Stomach (tissue), 4 donors: ENCODE measurements around the gene ENTPD2.
A peak's percentile ranks its signal among the peaks of the same experiment; 100 is the strongest.
"Not testable (repeated sequence)": the region's sequence is repeated elsewhere in the genome, so short reads cannot be mapped to it uniquely, and the experiment has no call there.

Experiments used
- CTCF ChIP-seq, 7 experiments: fragments of 450-650 bp in 4 of 7; fragments of 200-600 bp in 3 of 7; sonication (generic) in 3 of 7; IDR thresholded peaks; one replicate each; pipeline ENCODE4 v1.5.1; 2016 to 2019; ENCODE audit warnings: antibody characterized with exemption in 7 of 7, control low read depth in 2 of 7, mild to moderate bottlenecking in 1 of 7
- EP300 ChIP-seq: sonication (generic); formaldehyde crosslinking; IDR thresholded peaks from one replicate; pipeline ENCODE4 v1.6.1; 2017; ENCODE audit warnings: antibody characterized with exemption
- POLR2A ChIP-seq, 4 donors: fragments of 450-650 bp; IDR thresholded peaks; one replicate each; pipeline ENCODE4 v1.6.1; 2016; ENCODE audit warnings: antibody characterized with exemption in 4 of 4, control low read depth in 2 of 4, mild to moderate bottlenecking in 1 of 4, moderate library complexity in 1 of 4

- TF ChIP-seq CTCF (IDR thresholded peaks at IDR 0.05), result peak in 4 of 7 experiments; percentile 18 to 46 (median 38)
- not testable (repeated sequence) for TF ChIP-seq EP300; POLR2A (IDR thresholded peaks at IDR 0.05)
Measured at GRCh38 chr9:137004285-137004684, 49.6 kb downstream of the ENTPD2 start.
